Muscle layer of colon (tissue), 2 donors: ENCODE measurements around the gene TOMM34.

Experiments
- H3K27ac ChIP-seq: one replicate; pipeline ENCODE4 v1.7.0; 2013; ENCODE audit warnings: low read depth, mild to moderate bottlenecking, low read length, moderate library complexity
- H3K27me3 ChIP-seq, 2 donors: one replicate each; pipeline ENCODE4 v1.7.0; 2013; ENCODE audit warnings: low read length in 2 of 2, mild to moderate bottlenecking in 2 of 2; ENCODE audit not compliant: insufficient read depth in 2 of 2, control insufficient read depth in 1 of 2
- H3K36me3 ChIP-seq: one replicate; pipeline ENCODE4 v1.7.0; 2013; ENCODE audit warnings: mild to moderate bottlenecking, low read length; ENCODE audit not compliant: insufficient read depth
- H3K4me1 ChIP-seq: one replicate; pipeline ENCODE4 v1.7.0; 2013; ENCODE audit warnings: mild to moderate bottlenecking, low read length; ENCODE audit not compliant: insufficient read depth
- H3K4me3 ChIP-seq, 2 donors: one replicate each; pipeline ENCODE4 v1.7.0; 2013; ENCODE audit warnings: low read length in 2 of 2, low read depth in 1 of 2, mild to moderate bottlenecking in 1 of 2, moderate library complexity in 1 of 2
- H3K9ac ChIP-seq: one replicate; pipeline ENCODE4 v1.7.0; 2013; ENCODE audit warnings: low read length
- H3K9me3 ChIP-seq: one replicate; pipeline ENCODE4 v1.7.0; 2013; ENCODE audit warnings: mild to moderate bottlenecking, low read length
- donor health status: abdominal sarcoma.
- donor health status: Adenocarcinoma of cecum.

The TOMM34 gene

DNA sequence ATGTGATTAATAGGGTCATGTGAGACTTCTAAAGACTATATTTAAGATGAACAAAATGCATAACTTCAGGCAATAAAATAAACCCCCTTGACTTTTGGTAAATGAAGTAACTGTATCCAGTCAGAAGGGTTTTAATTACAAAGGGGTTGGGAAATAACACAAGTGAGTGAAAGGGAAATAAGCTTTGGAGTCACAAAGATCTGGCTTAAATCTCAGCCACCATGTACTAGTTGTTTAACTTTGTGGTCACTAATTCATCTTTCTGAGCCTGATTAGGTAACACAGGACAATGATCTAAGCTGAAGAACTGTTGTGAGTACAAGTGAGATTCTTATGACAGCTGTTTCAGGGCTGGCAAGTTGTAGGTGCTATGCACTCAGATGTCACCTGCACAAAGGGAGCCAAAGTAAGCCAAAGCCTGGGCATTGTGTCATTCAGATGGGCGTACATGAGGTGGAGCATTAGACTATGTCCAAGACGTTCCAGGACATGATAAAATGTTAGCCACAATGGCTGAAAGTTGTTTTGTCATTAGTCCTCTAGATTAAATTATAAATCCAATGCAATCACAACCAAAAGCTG, 13.8 kb downstream of the TOMM34 start:
- no peak overlapping the region for H3K27ac ChIP-seq
- H3K36me3 ChIP-seq, result peaks cover 75% of the 10 kb centered on the region
- H3K4me1 ChIP-seq, result no peaks in the 10 kb centered on the region
- no peak overlapping the region for H3K9ac ChIP-seq
- H3K4me3 ChIP-seq, result no peak overlapping the region
- H3K9me3 ChIP-seq, result no peaks in the 10 kb centered on the region
- H3K27me3 ChIP-seq, result no peaks in the 10 kb centered on the region

DNA sequence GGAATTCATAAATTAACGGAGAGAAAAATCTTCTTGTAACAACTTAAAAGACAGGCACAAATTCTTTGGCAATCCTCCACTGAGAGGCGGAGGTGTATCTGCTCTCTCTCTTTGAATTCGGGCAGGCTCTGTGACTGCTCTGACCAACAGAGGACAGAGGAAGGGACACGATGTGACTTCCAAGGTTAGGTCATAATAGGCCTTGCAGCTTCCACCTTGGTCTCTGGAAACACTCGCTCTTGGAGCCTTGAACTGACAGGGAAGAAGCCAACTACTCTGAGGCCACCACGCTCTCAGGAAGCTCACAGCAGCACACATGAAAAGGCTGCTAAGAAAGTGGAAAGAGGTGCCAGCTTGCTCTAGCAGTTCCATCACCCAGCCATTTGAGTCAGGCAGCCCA, 14.9 kb downstream of the TOMM34 start:
- Histone ChIP-seq H3K9me3 (no peaks in the 10 kb centered on the region), H3K4me1 (no peaks in the 10 kb centered on the region), H3K4me3 (no peak overlapping the region), H3K27ac (no peak overlapping the region), H3K36me3 (peaks cover 71% of the 10 kb centered on the region), H3K9ac (no peak overlapping the region), H3K27me3 (no peaks in the 10 kb centered on the region)

DNA sequence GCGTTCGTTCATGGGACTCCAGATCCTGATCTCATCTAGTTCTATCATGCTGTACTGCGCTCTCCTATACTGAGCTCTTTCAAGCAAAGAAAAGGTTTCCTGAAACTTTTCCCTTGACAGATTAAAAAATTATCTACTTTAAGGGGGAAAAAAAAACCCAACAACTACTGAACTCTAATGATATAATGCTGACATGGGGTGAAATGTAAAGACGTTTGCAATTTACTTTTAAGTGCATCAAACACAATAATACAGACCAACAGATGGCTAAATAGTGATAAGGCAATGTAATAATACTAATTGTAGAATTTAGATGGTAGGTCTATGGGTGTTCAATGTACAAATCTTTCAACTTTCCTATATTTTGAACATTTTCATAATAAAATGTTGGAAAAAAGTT, 16.4 kb downstream of the TOMM34 start:
- Histone ChIP-seq H3K27me3 (no peaks in the 10 kb centered on the region), H3K9me3 (no peaks in the 10 kb centered on the region), H3K4me3 (no peak overlapping the region), H3K4me1 (no peaks in the 10 kb centered on the region), H3K27ac (no peak overlapping the region), H3K9ac (no peak overlapping the region), H3K36me3 (peaks cover 62% of the 10 kb centered on the region)

DNA sequence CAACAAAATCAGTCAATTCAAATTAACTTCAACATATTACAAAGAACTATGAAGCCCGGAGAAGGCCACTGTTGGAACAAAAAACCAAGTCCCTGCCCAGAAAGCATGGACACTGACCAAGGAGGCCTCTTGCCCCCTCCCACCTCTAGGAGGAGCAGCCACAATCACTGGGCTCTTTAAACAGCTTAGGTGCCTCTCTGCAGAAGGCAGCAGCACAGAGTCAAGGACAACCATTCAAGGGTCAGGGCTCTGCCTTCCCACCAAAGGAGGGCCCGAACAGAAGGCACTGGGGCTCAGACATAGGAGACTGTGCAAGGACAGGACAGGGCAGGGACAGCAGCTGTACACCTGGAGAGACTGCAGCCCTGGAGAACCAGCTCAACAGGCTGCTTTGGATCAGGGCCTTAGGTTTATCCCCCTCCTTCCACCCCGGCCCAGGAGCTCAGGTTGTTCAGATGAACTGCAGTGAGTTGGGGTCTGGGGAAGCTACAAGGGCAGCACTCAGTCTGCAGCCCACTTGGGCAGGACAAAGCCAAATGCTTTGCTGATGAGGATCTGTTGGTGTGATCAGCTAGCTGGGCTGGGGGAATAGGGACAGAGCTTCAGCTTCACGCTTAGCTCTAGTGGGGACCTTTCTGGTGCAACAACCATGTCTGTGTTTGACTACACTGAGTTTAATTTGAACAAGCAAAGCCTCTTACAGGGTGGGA, 17.8 kb downstream of the TOMM34 start:
- Histone ChIP-seq H3K9ac (no peak overlapping the region), H3K36me3 (peaks cover 58% of the 10 kb centered on the region), H3K4me1 (no peaks in the 10 kb centered on the region), H3K27me3 (no peaks in the 10 kb centered on the region), H3K9me3 (no peaks in the 10 kb centered on the region), H3K4me3 (no peak overlapping the region), H3K27ac (no peak overlapping the region)

DNA sequence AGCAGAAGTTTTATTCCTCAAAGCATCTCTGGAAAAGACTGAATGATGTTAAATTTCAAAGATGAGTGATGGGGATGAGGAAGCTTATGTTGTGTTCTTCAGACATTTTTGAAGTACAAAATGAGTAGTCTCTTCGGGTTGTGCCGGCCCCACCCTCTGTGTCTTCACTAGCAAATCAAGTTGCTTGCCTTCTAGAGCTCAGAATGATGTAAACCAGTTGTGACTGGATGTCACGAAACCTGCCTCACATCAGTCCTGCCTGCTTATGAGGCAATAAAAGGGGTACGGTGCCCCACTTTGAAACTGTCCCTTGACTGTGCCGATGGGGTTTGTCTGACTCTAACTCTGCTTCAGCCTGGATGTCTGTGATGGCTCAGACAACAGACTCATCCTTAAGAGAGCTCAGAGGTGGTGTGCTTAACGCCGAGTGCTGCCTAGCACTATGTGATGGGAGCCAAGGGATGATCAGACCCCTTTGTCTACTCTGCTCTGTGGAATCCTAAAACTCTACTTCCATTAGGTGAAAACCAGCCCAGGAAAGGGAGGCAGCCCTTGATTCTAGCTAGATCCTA, 19.0 kb downstream of the TOMM34 start:
- Histone ChIP-seq H3K27ac (no peak overlapping the region), H3K4me3 (no peak overlapping the region), H3K36me3 (peaks cover 54% of the 10 kb centered on the region), H3K9ac (no peak overlapping the region), H3K9me3 (no peaks in the 10 kb centered on the region), H3K27me3 (no peaks in the 10 kb centered on the region), H3K4me1 (no peaks in the 10 kb centered on the region)

DNA sequence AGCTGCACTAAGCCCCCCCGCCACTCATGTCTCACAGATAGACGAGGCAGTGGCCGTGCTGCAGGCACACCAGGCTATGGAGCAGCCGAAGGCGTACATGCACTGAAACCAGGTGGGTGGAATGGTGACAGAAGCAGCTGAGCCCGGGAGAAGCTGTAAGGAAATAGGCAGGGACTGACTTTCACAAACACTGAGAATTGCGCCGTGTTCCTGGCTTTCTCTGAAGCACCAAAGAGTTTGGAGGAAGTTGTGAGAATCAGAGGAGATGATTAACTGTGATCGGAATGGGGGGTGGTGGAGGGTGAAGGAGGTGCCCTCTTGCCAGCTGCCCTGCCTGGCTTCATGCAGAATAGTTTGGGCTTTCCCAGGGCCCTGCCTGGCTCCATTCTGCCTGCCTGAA, 21.6 kb downstream of the TOMM34 start:
- no peak overlapping the region for H3K4me3 ChIP-seq
- H3K36me3 ChIP-seq, result peaks cover 36% of the 10 kb centered on the region
- no peaks in the 10 kb centered on the region for H3K9me3 ChIP-seq
- H3K4me1 ChIP-seq, result no peaks in the 10 kb centered on the region
- H3K27ac ChIP-seq, result no peak overlapping the region
- H3K27me3 ChIP-seq, result no peaks in the 10 kb centered on the region
- H3K9ac ChIP-seq, result no peak overlapping the region

DNA sequence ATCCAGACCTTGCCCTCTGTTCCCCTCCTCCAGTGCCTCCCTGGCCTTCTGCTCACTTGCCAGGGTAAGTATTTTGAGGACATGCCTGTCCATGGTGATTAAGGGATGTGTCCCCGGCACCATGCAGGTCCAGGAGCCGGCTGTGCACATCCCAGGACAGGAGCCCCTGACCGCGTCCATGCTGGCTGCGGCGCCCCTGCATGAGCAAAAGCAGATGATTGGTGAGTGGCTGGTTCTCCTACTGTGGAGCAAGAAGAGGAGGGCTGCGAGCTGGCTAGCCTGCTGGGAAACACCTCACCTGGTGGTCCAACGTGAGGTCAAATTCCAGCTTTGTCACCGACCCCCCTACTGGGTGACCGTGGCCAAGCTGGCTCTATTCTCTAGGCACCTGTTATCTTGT, 23.7 kb downstream of the TOMM34 start:
- Histone ChIP-seq H3K36me3 (peaks cover 15% of the 10 kb centered on the region), H3K4me1 (no peaks in the 10 kb centered on the region), H3K9ac (no peak overlapping the region), H3K9me3 (no peaks in the 10 kb centered on the region), H3K4me3 (no peak overlapping the region), H3K27me3 (no peaks in the 10 kb centered on the region), H3K27ac (no peak overlapping the region)

DNA sequence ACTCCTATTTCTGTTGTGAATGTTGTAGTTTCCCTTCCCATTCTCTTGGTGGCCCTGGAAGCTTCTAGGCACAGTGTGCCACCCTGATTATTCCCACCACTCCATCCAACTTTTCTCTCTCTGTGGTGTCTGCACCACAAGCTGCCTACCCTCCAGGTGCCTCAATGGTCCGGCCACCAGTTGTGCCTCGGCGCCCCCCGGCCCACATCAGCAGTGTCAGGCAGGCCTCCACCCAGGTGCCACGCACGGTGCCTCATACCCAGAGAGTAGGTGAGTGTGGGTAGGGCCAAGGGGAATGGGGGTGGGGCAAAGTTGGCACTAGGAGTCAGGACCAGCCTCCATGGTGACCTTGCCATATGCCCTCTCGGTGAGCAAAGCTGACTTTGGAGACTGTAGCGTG, 27.3 kb downstream of the TOMM34 start:
- no peaks in the 10 kb centered on the region for H3K4me1 ChIP-seq

DNA sequence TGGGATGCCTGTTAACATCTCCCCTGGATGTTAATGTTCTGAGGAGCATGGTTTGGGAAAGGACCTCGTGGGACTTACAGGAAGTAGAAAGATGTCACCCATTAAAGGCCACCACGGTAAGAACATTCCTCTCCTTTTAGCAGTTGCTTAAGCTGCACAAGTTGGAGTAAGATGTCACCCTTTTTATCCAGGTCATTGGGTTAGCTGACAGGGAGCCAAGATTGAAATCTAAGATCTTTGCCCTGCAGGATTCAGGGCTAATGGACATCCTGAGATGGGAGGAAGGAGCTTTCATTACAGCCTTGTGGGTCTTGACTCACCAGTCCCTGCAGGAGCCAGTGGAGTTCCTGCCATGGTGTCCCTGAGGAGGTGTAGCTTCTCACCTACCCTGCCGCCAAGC, 28.3 kb downstream of the TOMM34 start:
- Histone ChIP-seq H3K4me1 (no peaks in the 10 kb centered on the region), H3K36me3 (no peaks in the 10 kb centered on the region), H3K9me3 (no peaks in the 10 kb centered on the region), H3K27ac (no peak overlapping the region), H3K27me3 (no peaks in the 10 kb centered on the region), H3K4me3 (no peak overlapping the region), H3K9ac (no peak overlapping the region)

More for the DNA sequence above, 27.3 kb downstream of the TOMM34 start:
- no peak overlapping the region for H3K9ac ChIP-seq
- no peak overlapping the region for H3K27ac ChIP-seq
- no peaks in the 10 kb centered on the region for H3K27me3 ChIP-seq
- no peak overlapping the region for H3K4me3 ChIP-seq
- no peaks in the 10 kb centered on the region for H3K9me3 ChIP-seq
- no peaks in the 10 kb centered on the region for H3K36me3 ChIP-seq

DNA sequence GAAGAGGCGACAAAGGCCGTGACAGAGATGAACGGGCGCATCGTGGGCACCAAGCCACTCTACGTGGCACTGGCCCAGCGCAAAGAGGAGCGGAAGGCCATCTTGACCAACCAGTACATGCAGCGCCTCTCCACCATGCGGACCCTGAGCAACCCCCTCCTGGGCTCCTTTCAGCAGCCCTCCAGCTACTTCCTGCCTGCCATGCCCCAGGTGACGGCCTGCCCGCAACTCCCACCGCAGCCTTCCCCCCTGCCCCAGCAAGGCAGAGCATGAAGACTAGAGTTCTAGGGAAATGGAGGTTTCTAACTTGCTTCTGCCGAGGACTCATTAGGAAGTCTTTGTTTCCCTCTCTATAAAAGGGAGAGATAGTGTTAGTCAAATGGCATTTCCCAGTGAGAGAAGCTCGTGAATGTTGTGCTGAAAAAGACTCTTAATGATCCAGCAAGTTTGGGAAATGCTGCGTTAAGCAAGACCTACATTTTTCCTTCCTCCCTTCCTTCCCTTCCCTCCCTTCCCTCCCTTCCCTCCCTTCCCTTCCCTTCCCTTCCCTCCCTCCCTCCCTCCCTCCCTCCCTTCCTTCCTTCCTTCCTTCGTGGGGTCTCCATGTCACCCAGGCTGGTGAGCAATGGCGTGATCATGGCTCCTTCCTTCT, 29.6 kb downstream of the TOMM34 start:
- Histone ChIP-seq H3K4me1 (no peaks in the 10 kb centered on the region), H3K9ac (no peak overlapping the region), H3K27ac (no peak overlapping the region), H3K36me3 (no peaks in the 10 kb centered on the region), H3K9me3 (no peaks in the 10 kb centered on the region), H3K27me3 (no peaks in the 10 kb centered on the region), H3K4me3 (no peak overlapping the region)

DNA sequence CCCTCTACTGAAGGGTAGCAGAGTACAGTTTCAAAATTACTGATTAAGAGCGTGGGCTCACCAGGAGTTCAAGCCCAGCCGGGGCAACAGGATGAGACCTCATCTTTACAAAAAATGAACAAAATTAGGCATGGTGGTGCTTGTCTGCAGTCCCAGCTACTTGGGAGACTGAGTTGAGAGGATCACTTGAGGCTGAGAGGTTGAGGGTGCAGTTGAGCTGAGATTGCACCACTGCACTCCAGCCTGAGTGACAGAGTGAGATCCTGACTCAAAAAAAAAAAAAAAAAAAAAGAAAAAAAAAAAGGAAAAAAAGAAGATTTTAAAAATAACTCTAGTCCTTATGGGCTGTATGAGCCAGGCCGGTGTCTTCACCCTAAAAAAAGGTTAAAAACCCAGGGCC, 31.6 kb downstream of the TOMM34 start:
- no peak overlapping the region for H3K9ac ChIP-seq
- no peaks in the 10 kb centered on the region for H3K9me3 ChIP-seq
- no peaks in the 10 kb centered on the region for H3K36me3 ChIP-seq
- H3K4me1 ChIP-seq, result no peaks in the 10 kb centered on the region
- H3K4me3 ChIP-seq, result no peak overlapping the region
- H3K27me3 ChIP-seq, result no peaks in the 10 kb centered on the region
- H3K27ac ChIP-seq, result no peak overlapping the region
